HG03565 (cell line): ENCODE data around the gene QPCTL.

Experiments
- ATAC-seq: cut with Tn5 transposase; IDR thresholded peaks from one replicate; pipeline ENCODE4 v1.9.1; 2021; ENCODE audit warnings: mild to moderate bottlenecking, moderate library complexity; ENCODE audit not compliant: unreplicated experiment

Gene QPCTL

DNA sequence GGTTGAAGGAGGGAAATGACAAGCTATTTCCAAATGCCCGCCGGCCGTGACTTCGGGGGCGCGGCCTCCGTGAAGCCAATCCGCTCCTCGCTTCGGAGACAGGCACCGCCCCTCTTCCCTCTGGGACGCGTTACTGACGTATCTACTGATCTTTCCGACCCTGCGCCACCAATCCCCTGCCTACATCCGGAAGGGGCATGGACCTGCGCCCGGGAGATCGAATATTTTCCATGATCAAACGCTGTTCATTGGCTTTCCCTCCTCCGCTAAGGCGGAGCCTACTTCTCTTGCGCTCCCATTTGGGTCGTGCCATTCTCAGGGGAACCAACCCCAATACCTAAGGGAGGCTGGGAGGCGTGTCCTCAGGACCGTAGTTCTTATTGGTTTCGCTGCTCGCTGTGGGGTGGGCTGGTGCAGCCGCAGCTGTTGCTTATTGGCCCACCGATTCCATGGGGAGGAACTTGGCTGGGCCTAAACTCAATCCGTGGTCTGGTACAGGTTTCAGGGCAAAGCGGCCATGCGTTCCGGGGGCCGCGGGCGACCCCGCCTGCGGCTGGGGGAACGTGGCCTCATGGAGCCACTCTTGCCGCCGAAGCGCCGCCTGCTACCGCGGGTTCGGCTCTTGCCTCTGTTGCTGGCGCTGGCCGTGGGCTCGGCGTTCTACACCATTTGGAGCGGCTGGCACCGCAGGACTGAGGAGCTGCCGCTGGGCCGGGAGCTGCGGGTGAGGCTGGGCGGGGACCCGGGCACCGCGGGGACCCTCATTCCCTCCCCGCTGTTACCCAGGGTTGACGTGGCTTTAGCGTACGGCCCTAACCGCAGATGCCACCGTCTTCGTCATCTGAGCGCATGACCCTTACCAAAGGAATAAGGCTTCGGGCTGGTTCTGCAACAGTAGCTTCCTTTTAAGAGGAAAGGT, at the start of gene QPCTL:
Gene QPCTL (plus strand): TSS at position 480 of the 919 bp plus-strand sequence. CDS start 38 bp downstream, at position 518.
- peak; percentile 80 for ATAC-seq

DNA sequence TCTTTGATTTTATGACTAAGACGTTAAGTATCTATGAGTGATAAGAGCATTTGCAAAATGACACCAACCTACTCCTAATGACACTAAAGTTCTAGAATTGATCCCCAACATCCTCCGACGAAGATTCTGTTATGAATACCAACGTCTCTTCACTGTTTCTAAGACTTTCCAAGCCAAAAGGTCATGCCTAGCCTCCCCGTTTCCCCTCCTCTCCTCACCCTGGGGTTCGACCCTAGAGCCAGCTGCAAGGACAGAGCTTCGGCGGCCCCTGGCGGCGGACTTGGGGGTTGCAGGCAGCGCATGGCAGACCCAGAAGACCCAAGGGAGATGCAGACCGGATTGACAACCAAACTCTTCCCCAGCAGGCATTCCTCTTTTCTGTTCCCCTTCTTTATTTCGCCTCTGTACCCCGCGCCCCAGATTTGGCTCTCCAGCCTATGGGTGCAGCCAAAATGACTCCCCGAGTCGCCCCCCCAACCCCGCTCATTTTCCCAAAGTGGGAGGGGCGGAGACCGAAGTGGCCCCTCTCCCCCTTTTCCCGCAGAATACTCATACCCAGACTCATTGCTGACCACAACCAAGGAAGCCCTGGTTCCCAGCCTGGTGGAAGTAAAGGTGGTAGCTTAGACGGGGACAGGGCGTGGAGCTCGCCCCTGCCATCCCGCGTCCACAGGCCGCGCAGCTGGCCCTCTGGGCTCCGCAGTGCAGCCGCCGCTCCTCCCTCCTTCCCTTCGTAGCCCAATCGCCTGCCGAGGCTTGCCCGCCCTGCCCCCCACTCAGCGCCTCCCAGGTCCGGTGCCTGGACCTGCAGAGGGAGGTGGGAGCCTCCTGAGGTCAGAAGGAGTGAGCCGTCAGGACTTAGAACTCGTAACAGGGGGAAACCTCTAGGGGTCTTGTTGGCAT, 49.2 kb upstream of the QPCTL start:
- ATAC-seq, result no peak

- no peak for ATAC-seq
Measured at GRCh38 chr19:45643927-45644771, 48.3 kb upstream of the QPCTL start.

GRCh38 chr19:45645068-45645630, 47.3 kb upstream of the QPCTL start:
- ATAC-seq, result no peak

- no peak for ATAC-seq
Measured at GRCh38 chr19:45645631-45646344, 46.7 kb upstream of the QPCTL start.

GRCh38 chr19:45646345-45646698, 46.1 kb upstream of the QPCTL start:
- ATAC-seq, result no peak

DNA sequence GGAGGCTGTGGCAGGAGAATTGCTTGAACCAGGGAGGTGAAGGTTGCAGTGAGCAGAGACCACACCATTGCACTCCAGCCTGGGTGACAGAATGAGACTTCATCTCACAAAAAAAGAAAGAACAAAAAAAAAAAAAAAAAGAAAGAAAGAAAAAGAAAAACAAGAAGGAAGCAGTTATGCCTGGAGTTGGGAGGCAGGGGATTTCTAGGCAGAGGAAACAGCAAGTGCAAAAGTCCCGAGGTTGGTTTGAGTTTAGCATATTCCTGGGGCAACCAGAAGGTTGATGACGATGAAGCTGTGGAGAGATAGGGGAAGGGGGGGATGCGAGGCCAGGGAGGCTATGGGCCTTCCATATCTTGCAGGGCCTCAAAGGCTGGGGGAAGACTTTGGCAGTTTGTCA, 41.7 kb upstream of the QPCTL start:
- ATAC-seq, result no peak

- no peak for ATAC-seq
Measured at GRCh38 chr19:45653634-45654033, 38.8 kb upstream of the QPCTL start.

DNA sequence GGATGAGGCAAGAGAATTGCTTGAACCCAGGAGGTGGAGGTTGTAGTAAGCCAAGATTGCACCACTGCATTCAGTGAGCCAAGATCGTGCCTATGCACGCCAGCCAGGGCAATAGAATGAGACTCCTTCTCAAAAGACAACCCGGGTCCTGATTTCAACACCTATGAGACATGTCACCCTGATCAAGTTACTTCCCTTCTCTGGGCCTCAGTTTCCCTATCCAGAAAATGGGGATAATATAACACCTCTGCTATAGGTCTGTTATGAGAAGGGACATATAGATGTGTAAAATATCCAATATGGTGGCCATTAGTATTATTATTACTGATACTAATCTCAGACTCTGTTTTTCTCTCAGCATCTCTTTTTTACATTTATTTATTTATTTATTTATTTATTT, 37.4 kb upstream of the QPCTL start:
- no peak for ATAC-seq

DNA sequence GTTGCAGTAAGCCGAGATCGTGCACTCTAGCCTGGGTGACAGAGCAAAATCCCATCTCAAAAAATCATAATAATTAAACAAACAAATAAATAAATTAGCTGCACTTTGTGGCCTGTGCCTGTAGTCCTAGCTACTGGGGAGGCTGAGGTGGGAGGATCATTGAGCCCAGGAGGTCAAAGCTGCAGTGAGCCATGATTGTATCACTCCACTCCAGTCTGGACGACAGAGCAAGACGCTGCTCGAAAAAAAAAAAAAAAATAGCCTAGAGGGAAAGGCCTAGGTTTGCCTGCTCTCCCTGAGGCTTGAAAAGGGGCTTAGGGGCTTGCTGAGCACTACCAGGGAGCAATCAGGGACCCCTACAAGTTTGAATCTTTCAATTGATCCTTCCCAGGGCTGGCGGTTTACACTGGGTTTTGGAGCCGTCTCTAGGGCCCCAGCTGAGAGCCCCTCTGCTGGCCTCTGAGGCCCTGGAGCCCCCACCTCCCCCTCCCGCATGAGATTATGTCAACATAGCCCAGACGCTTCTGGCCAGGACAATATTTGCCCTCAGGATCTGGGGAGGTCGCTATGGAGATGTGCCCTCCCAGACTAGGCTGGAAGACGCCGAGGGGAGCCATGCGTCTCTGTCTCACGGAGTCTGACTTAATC, 34.8 kb upstream of the QPCTL start:
- no peak for ATAC-seq

- no peak for ATAC-seq
Measured at GRCh38 chr19:45659096-45659729, 33.3 kb upstream of the QPCTL start.

DNA sequence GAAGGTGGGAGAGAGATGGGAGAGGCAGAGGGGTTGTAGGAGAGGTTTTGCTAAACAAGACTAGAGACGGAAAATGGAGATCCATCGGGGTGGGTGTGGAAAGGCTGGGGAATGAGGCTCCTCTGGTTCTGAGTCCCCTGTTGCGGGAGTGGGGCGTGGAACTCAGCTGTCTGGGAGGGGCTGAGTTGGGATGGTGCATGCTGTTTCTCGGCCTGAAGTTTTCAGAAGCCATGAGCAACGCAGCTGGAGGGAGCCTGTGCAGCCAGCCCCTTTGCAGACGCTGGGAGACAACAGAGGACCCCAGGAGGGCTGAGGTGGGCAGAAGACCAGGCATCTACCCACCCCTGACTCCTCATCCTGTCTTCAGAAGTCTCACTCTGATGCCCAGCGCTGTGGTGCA, 31.8 kb upstream of the QPCTL start:
- no peak for ATAC-seq

DNA sequence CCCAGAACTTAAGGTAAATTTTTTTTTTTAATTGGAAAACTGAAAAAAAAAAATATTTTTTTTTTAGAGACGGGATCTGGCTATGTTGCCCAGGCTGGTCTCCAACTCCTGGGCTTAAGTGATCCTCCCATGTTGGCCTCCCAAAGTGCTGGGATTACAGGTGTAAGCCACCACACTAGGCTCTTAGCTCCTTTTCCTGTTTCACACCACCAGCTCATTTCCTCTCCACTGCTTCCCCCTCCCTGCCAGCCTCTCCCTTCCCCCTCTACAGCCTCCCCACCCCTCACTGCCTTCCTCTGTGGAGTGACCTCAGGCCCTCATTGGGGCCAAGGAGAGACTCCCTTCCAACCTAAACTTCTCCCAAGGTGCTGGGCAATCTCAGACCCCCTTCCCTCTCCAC, 28.7 kb upstream of the QPCTL start:
- no peak for ATAC-seq

GRCh38 chr19:45664575-45664974, 27.9 kb upstream of the QPCTL start:
- no peak for ATAC-seq

DNA sequence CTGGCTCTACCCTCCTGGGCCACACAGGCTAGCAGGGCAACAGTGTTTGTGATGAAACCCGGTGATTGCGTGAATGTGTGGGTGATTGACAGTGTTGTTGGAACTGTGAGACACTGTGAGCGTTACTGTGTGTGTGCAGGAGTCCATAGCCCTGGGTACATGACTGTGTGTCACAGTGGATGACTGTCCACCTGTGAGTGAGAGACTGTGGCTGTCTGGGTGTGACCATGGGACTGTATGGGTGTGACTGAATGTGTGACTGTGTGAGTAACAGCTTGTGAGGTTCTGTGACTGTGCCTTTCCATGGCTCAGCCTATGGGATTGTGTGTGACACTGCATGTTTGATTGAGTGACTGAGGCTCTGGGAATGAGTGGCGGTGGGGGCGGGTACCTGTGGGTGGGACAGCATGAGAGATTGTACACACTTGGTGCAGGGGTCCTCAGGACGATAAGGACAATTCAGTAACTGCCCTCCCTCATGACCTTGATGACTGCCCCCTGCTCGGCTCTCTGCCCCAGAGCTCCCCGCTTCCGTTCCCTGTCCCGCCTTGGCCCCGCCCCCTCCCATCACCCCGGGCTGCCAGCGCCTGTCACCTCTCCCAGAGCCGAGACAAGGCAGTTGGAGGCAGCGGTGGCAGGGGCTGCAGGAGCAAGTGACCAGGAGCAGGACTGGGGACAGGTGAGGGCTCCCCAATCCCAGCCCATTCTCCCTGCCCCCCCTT, 24.7 kb upstream of the QPCTL start, which contains the start of gene GIPR:
Gene GIPR (plus strand): TSS at position 602 of the 722 bp plus-strand sequence. CDS start 1,300 bp downstream, outside the sequence.
- no peak for ATAC-seq

DNA sequence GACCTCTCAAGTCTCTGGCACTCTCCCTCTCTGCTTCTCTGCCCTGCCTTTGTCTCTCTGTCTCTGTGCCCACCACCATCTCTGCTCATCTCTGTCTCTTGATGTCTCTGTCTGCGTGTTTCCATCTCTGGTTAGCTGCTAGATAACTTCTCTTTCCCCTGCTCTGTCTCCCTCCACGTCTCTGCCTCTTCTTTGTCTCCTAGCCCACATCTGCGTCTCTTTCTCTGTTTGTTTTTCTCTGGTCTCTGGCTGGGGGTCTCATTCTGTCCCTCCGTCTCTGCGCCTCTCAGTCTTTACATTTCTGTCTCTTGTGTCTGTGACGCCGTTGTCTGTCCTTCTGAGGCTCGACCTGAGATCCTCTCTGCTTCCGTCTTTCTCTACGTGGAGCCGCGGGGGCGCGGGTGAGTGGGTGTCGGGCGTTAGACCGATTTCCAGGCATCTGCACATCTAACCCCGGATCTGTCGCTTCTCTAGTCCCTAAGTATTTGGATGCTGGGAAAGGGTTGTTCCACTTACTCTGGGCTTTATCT, 24.1 kb upstream of the QPCTL start:
- ATAC-seq, result no peak

DNA sequence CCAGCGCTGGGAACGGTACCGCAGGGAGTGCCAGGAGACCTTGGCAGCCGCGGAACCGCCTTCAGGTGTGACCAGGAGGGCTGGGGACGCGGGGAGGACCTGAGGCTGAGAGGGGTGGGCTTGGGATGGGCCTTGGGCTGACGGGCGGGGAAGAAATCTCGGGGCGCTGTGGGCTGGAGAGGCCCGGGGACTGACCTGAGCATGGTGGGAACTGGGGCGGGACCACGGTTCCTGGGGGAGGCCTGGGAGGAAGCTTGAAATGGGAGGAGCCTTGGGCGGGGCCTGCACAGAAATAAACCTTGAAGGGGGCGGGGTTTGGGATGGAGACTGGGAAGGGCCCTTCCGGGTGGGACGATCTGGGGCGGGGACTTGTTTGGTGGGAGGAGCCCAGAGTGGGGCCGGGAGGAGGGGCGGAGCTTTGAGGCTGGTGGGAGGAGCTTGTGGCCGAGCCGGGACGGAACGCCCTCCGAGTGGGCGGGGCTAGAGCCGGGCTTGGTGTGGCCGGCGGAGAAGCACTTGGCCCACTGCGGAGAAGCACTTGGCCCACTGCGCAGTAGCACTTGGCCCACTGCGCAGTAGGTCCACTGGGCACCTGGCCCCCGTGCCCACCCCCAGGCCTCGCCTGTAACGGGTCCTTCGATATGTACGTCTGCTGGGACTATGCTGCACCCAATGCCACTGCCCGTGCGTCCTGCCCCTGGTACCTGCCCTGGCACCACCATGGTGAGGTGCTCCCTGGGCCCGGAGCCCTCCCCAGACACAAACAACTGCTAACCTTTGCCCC, 21.6 kb upstream of the QPCTL start:
- ATAC-seq, result no peak
